ENCODE measurements around the gene OR5K4.

DNA sequence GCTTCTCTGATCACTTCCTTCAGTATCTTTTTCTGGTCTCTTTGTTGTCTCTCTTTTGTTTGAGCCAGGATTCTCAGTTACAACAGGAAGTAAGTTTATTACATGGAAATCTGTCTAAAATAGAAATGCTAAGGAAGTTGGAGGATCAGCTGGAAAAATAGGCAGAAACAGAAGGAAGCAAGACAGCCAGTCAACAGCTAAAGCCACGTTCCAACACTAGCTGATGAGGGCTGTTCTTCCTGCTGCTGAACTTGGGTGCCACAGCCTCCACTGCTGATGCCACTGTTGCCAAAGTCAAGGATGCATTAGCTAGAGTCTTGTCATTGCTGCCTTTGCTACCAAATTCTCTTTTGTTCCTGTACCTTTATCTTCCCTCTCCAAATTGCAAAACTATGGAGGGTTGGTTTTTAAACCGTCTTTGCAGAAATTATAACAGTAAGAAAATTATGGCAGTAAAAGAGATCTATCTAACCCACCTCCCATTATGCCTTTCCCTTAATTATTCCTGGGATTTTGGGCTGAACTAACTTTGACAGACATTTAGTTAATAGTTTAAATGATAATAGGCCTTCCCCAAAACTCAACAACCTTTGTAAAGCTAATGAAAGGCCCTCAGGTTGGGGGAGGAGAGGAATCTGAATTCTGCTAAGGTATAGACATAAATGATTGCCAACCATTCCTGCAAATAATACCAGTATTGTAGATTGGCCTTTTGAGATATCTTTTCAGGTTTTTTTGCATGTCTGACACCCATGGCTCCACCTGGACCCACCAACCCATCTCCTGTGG is 27.4 kb upstream of the OR5K4 start:
- TF ChIP-seq, protein P1, sequence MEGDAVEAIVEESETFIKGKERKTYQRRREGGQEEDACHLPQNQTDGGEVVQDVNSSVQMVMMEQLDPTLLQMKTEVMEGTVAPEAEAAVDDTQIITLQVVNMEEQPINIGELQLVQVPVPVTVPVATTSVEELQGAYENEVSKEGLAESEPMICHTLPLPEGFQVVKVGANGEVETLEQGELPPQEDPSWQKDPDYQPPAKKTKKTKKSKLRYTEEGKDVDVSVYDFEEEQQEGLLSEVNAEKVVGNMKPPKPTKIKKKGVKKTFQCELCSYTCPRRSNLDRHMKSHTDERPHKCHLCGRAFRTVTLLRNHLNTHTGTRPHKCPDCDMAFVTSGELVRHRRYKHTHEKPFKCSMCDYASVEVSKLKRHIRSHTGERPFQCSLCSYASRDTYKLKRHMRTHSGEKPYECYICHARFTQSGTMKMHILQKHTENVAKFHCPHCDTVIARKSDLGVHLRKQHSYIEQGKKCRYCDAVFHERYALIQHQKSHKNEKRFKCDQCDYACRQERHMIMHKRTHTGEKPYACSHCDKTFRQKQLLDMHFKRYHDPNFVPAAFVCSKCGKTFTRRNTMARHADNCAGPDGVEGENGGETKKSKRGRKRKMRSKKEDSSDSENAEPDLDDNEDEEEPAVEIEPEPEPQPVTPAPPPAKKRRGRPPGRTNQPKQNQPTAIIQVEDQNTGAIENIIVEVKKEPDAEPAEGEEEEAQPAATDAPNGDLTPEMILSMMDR (IDR thresholded peaks at IDR 0.05), result no peak
- TF ChIP-seq POLR2A (IDR thresholded peaks at IDR 0.05), result no peak

Measured in testis (tissue), 2 donors.